Measurements from ENCODE around the gene TIGD7.

GRCh38 chr16:3262517-3262916 is 42.7 kb downstream of the TIGD7 start:
- no peak for TF ChIP-seq CTCF (IDR thresholded peaks at IDR 0.05)
- TF ChIP-seq POLR2A (IDR thresholded peaks at IDR 0.05): no peak

Measured in prostate gland (tissue), 2 donors.